HFFc6 (cell line): ENCODE results near the gene PHETA1. TPM values are rescaled to one million over a fixed set of nuclear protein-coding genes. Genes with fewer than 3 reads are reported as not detected.

Source experiments
- DNase-seq: peaks from one replicate; pipeline ENCODE4 v3.0.0-alpha.2; 2018
- H3K27ac Mint-ChIP-seq: 2 replicates; pipeline ENCODE4 v1.8.0; 2020; ENCODE audit warnings: mild to moderate bottlenecking, mixed read lengths
- H3K27me3 Mint-ChIP-seq: 2 replicates; pipeline ENCODE4 v1.8.0; 2021; ENCODE audit warnings: mild to moderate bottlenecking, moderate library complexity, mixed read lengths; ENCODE audit not compliant: insufficient read depth
- H3K36me3 Mint-ChIP-seq: 2 replicates; pipeline ENCODE4 v1.8.0; 2021; ENCODE audit warnings: low read depth, mixed read lengths
- H3K4me1 Mint-ChIP-seq: 2 replicates; pipeline ENCODE4 v1.8.0; 2020; ENCODE audit warnings: low read depth, mixed read lengths
- H3K4me3 Mint-ChIP-seq: 2 replicates; pipeline ENCODE4 v1.8.0; 2020; ENCODE audit warnings: mild to moderate bottlenecking, moderate library complexity, mixed read lengths
- H3K9me3 Mint-ChIP-seq: 2 replicates; pipeline ENCODE4 v1.8.0; 2020; ENCODE audit warnings: mild to moderate bottlenecking, mixed read lengths
- total RNA-seq, 6 experiments: library from RNA; stranded (reverse); fragmentation: NEBNext Ultra II Directional; extraction: Animal tissue kit (Norgen Biotek cat#: 25700); gene quantifications; 2 replicates in 1 of 6; 3 replicates in 5 of 6; pipeline ENCODE4 v1.2.3, GENCODE V29; 2021
- TF ChIP-seq, protein P1 (sequence below): fragments of 200-600 bp; sonication (generic); IDR thresholded peaks from 2 replicates; pipeline ENCODE4 v1.5.0; 2021; ENCODE audit warnings: antibody characterized with exemption, mild to moderate bottlenecking

The PHETA1 gene
- total RNA-seq, 6 experiments from 2014 or later, result 11.5 to 15.0 (median 14.0) TPM

DNA sequence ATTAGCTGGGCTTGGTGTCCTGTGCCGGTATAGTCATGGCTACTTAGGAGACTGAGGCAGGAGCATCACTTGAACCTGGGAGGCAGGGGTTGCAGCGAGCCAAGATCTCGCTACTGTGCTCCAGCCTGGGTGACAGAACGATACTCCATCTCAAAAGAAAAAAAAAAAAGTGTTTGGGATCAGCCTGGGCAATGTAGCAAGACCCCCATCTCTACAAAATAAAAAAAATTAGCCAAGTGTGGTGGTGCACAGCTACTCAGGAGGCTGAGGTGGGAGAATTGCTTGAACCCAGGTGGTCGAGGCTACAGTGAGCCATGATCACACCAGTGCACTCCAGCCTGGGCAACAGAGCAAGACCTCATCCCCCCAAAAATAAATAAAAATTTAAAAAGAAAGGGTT is 47.6 kb downstream of the PHETA1 start:
- H3K27me3 Mint-ChIP-seq, result peaks cover 13% of the 10 kb centered on the region
- DNase-seq, result no peak
- H3K4me3 Mint-ChIP-seq, result no peak overlapping the region
- no peaks in the 10 kb centered on the region for H3K9me3 Mint-ChIP-seq
- H3K4me1 Mint-ChIP-seq, result no peaks in the 10 kb centered on the region
- H3K36me3 Mint-ChIP-seq, result no peaks in the 10 kb centered on the region
- TF ChIP-seq, protein P1, sequence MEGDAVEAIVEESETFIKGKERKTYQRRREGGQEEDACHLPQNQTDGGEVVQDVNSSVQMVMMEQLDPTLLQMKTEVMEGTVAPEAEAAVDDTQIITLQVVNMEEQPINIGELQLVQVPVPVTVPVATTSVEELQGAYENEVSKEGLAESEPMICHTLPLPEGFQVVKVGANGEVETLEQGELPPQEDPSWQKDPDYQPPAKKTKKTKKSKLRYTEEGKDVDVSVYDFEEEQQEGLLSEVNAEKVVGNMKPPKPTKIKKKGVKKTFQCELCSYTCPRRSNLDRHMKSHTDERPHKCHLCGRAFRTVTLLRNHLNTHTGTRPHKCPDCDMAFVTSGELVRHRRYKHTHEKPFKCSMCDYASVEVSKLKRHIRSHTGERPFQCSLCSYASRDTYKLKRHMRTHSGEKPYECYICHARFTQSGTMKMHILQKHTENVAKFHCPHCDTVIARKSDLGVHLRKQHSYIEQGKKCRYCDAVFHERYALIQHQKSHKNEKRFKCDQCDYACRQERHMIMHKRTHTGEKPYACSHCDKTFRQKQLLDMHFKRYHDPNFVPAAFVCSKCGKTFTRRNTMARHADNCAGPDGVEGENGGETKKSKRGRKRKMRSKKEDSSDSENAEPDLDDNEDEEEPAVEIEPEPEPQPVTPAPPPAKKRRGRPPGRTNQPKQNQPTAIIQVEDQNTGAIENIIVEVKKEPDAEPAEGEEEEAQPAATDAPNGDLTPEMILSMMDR, result no peak
- no peak overlapping the region for H3K27ac Mint-ChIP-seq

DNA sequence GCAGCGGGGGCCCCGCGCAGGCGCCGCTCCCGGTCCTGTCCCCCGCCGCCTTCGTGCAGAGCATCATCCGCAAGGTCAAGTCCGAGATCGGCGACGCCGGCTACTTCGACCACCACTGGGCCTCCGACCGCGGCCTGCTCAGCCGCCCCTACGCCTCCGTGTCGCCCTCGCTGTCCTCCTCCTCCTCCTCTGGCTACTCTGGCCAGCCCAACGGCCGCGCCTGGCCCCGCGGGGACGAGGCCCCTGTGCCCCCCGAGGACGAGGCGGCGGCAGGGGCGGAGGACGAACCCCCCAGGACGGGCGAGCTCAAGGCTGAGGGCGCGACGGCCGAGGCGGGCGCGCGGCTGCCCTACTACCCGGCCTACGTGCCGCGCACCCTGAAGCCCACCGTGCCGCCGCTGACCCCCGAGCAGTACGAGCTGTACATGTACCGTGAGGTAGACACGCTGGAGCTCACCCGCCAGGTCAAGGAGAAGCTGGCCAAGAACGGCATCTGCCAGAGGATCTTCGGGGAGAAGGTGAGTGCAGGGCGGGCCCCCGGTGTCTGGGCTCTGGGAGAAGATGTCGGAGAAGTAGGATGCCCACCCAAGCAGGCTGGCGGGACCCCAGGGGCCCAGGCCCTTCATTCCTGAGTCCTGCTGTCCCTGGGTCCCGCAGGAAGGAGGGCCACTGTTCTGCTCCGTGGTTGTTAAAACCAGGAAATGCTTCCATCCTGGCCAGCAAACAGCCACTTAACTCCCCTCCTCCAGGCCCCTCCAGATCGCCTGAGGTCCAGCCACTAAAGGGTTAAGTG is 48.4 kb downstream of the PHETA1 start:
- peaks cover 14% of the 10 kb centered on the region for H3K27me3 Mint-ChIP-seq
- H3K9me3 Mint-ChIP-seq, result no peaks in the 10 kb centered on the region
- DNase-seq, result no peak
- H3K27ac Mint-ChIP-seq, result no peak overlapping the region
- no peak overlapping the region for H3K4me3 Mint-ChIP-seq
- TF ChIP-seq, protein P1, result no peak
- H3K4me1 Mint-ChIP-seq, result no peaks in the 10 kb centered on the region
- no peaks in the 10 kb centered on the region for H3K36me3 Mint-ChIP-seq

DNA sequence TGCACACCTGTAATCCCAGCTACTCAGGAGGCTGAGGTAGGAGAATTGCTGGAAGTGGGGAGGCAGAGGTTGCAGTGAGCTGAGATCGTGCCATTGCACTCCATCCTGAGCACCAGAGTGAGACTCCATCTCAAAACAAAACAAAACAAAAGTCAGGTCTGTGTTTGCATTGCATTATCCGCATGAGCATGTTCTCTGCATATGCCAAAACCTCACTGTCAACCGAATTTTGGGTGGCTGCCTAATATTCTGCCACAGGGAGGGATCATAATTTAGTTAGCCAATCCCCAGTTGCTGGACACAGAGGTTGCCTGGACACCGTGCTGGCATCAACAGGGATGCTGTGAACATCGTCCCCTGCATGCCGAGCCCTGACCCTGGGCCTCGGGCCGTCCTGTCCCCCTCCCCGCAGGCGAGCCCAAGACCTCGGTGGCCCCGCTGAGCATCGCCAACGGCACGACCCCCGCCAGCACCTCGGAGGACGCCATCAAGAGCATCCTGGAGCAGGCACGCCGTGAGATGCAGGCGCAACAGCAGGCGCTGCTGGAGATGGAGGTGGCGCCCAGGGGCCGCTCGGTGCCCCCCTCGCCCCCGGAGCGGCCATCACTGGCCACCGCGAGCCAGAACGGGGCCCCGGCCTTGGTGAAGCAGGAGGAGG is 49.2 kb downstream of the PHETA1 start:
- no peaks in the 10 kb centered on the region for H3K36me3 Mint-ChIP-seq
- H3K27ac Mint-ChIP-seq, result no peak overlapping the region
- peaks cover 14% of the 10 kb centered on the region for H3K27me3 Mint-ChIP-seq
- DNase-seq, result no peak
- no peaks in the 10 kb centered on the region for H3K9me3 Mint-ChIP-seq
- TF ChIP-seq, protein P1, result no peak
- H3K4me1 Mint-ChIP-seq, result peaks cover 5% of the 10 kb centered on the region
- H3K4me3 Mint-ChIP-seq, result no peak overlapping the region

DNA sequence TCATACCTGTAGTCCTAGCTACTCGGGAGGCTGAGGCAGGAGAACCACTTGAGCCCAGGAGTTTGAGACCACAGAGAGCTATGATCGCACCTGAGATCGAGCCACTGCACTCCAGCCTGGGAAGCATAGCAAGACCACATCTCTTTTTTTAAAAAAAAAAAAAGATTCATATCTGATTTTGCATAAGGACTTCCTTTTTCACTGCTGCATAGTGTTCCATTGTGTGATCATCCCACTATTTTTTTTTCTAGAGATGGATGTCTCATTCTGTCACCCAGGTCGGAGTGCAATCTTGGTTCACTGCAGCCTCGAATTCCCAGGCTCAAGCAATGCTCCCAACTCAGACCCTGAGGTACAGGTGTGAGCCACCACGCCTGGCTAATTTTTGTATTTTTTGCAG is 50.4 kb downstream of the PHETA1 start:
- Mint-ChIP-seq H3K36me3 (no peaks in the 10 kb centered on the region), H3K4me1 (peaks cover 13% of the 10 kb centered on the region), H3K27me3 (peaks cover 17% of the 10 kb centered on the region), H3K4me3 (no peak overlapping the region), H3K27ac (no peak overlapping the region), H3K9me3 (no peaks in the 10 kb centered on the region)
- TF ChIP-seq, protein P1, result no peak
- DNase-seq, result no peak

DNA sequence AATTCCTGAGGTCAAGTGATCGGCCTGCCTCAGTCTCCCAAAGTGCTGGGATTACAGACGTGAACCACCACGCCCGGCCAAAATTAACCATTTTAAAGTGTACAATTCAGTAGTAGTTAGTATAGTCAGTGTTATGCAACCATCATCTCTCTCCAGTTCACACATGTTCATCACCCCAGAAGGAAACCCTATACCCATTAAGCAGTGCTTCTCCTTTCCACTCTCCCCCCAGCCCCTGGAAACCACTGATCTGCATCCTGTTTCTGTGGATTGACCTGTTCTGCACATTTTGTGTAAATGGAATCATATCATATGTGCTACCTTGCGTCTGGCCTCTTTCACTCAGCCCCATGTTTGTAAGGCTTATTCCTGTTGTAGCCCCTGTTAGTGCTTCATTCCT is 52.2 kb downstream of the PHETA1 start:
- no peaks in the 10 kb centered on the region for H3K9me3 Mint-ChIP-seq

More for the DNA sequence above, 52.2 kb downstream of the PHETA1 start:
- DNase-seq, result no peak
- TF ChIP-seq, protein P1, result no peak
- no peak overlapping the region for H3K4me3 Mint-ChIP-seq
- no peak overlapping the region for H3K27ac Mint-ChIP-seq
- H3K27me3 Mint-ChIP-seq, result peaks cover 19% of the 10 kb centered on the region
- H3K4me1 Mint-ChIP-seq, result peaks cover 13% of the 10 kb centered on the region
- no peaks in the 10 kb centered on the region for H3K36me3 Mint-ChIP-seq
